ENCODE data around the gene DLG2. TPM values are rescaled to one million over a fixed set of nuclear protein-coding genes. Genes with fewer than 3 reads are reported as not detected.

The DLG2 gene
- total RNA-seq, 1 experiment from 2014 or later = 0.17 TPM

DNA sequence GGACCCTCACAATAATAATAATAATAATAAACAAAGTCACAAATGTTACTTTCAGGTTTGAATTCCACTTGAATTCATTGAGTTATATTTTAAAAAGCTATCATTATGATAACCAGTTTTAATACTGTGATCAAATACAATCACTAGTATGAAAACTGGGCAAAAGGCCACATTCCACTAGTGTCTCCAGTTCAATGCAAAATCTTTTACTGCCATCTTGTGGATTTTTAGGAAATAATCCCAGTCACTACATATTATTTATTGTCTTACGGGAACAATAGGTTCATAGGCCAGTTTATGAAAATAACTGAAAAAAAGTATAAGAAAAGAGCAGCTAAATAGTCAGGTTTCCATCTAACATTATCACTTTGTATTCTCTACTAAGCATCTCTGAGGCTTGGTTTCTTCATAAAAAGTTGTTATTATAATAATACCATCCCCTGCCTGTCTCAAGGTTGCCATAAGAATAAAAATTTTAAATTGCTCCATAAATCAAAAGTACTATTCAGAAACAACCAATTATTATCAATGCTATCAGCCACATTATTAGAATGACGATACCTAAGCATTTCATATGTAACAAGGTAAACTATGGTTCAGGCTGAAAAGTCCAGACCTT lies 1807.1 kb downstream of the DLG2 start:
- DNase-seq (ENCODE audit: low read depth) = peak; percentile 55

DNA sequence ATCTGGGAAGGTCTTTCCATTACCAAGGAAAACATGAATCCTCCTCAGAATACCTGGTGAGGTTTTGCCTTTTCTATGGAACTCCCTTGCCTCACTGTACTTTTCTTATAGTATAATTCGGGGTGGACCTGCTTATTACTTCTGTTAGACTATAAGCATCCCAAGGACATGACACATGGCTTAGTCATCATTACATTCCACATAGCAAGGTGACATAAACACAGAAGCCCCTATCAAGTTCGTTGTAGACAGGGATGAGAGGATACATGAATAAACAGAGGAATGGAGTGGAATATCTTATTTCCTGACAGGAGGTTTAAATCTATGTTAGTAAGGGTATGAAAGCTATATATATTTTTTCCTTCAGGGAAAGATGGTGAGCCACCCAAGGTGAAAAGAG lies 1808.8 kb downstream of the DLG2 start:
- DNase-seq (ENCODE audit: low read depth) = peak; percentile 6

DNA sequence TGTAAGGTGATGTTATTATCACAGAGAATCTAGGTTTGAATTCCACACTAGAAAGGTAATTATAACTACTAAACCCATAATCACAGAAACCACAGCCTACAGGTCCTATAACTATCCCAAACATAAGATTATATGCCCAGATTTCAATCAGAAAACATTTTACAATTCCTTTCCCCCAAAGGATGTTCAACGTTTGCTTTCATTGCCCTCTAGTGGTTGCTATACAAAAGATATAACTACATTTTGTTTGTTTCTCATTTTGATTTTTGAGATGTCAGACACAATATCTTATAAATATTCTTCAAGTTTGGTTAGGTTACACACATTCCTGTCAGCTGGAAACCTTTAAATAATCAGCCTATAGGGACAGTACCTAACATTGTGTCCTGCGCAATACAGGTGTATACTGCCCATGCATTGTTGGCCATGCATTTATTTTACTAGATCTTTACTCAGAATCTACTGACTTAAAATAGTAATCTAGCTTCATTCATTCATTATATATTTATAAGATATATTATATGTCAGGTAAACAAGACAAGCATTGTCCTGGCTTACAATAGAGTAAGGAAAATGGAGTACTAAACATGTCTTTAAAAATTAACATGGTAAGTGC lies 1810.5 kb downstream of the DLG2 start:
- DNase-seq (ENCODE audit: low read depth) = peak; percentile 6

DNA sequence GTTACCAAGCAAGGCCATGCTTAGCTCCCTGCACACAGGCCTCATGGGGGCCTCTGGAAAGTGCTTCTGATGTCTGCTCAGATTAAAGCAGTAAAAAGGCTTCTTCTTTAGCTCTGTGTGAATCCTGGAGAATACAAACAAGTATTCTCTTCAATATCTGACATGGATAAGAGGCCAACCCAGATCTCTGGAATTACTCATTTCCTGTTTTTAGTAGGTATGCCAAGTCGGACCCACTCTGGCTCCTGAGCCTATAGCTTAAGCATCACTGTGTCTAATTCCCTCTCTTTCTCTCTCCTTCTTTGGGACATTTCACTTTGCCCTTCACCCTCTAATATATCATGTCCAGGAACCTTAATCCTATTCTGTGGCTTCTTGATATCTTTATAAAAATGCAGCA lies 1811.4 kb downstream of the DLG2 start:
- DNase-seq (ENCODE audit: low read depth) = no peak

GRCh38 chr11:83813296-83813695 lies 1813.8 kb downstream of the DLG2 start:
- no peak for DNase-seq (ENCODE audit: low read depth)

GRCh38 chr11:83809274-83809673 lies 1817.9 kb downstream of the DLG2 start:
- DNase-seq (ENCODE audit: low read depth) = no peak

DNA sequence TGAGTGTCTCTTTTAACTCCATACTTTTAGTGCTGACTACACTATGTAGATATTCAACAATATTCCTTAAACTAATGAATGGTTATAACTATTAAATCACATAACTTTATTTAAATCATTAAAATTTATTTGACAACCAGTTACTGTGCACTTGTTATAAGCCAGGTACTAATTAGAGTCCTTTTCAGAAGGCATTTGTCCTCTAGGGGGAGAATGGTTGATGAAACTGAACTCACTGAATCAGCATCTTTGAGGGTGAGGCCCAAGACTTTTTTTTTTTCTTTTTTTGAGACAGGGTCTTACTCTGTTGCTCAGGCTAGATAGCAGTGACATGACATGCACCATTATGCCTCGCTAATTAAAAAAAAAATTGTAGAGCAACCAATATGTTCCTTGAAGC lies 1825.3 kb downstream of the DLG2 start:
- DNase-seq (ENCODE audit: low read depth) = no peak

GRCh38 chr11:83793310-83793709 lies 1833.8 kb downstream of the DLG2 start:
- DNase-seq (ENCODE audit: low read depth) = no peak

DNA sequence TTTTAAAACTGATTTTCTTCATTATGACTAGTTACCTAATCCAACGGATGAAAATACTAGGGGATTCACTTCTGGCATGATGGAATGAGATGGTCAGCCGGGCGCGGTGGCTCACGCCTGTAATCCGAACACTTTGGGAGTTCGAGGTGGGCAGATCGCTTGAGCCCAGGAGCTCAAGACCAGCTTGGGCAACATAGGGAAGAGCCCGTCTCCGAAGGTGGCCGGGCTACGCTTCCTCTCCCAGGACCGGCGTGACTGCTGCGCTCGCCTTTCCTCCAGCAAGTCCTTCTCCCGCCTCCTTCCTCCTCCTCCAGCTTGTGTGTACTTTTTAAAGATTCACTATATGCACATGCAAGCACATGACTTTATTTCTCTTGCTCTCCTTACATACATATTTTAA lies 1835.6 kb downstream of the DLG2 start:
- DNase-seq (ENCODE audit: low read depth) = no peak

DNA sequence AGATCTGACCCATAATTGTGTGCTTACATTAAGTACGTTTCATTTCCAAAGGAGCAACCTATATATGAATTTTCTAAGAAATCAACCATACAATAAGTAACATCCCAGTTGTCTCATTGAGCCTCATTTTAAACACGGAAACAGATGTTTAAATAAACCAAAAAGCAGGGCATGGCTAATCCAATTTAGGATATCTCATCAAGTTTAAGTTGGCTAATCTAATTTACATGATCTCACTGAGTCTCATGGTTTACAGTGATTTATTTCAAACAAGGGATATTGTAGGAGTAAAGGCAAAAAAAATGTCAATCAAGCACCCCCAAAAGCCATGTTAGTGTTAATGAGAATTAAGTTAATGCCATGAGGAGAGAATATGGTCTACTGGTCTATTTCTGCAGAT lies 1841.2 kb downstream of the DLG2 start:
- no peak for DNase-seq (ENCODE audit: low read depth)

- DNase-seq (ENCODE audit: low read depth) = no peak
Observed at GRCh38 chr11:83784419-83784818, 1842.7 kb downstream of the DLG2 start.

DNA sequence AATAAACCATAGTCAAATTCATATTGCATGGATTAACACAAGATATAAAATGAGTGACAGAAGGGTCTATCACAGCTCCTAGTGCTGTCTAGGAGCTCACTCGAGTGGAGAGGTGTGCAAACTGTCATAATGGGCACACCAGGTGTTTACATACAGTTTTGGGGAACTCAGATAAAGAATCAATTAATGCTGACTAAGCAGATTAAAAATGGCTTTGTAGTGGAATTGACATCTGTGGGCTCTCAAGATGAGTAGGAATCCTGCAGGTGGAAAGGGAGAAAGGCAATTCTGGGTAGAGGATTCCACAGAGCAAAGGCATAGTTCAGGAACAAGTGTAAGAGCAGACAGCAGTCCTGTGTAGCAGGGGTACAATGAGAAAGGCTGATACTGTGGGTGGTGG lies 1844.8 kb downstream of the DLG2 start:
- no peak for DNase-seq (ENCODE audit: low read depth)

DNA sequence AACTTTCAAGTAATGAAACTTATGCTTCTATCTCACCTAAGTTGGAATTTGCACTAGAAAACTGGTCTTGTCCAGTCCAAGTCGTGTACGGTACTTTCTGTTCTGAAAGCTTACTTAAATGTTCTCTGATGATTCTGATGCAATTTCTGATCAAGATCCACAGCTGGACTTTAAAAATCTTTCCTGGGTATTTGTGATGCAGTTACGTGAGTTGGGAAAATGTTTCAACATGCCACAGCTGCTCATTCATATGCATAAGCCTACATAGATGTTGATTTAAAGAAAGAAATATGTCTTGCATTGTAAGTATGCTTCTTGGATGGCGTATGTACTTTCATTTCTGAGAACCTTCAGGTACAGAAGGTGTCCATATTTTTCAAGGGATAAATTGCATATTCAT lies 1847.3 kb downstream of the DLG2 start:
- DNase-seq (ENCODE audit: low read depth) = no peak

DNA sequence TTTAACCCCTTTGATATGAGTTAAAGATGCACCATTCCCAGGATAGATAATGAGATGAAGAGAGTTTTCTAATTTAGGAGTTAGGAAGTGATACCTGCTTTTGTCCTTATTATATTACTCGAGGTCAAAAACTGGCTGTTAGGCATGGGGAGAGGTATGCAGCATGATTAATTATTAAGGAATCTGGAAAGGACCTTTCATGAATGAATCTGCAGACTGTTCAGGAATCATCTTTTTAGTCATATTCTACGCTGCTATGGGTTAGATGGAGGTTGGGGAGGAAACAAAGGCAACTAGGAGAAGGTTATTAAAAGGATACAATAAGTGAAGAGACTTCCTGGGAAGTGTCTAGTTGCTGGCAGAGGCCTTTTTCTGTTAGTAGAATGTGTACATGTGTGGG lies 1848.5 kb downstream of the DLG2 start:
- no peak for DNase-seq (ENCODE audit: low read depth)

DNA sequence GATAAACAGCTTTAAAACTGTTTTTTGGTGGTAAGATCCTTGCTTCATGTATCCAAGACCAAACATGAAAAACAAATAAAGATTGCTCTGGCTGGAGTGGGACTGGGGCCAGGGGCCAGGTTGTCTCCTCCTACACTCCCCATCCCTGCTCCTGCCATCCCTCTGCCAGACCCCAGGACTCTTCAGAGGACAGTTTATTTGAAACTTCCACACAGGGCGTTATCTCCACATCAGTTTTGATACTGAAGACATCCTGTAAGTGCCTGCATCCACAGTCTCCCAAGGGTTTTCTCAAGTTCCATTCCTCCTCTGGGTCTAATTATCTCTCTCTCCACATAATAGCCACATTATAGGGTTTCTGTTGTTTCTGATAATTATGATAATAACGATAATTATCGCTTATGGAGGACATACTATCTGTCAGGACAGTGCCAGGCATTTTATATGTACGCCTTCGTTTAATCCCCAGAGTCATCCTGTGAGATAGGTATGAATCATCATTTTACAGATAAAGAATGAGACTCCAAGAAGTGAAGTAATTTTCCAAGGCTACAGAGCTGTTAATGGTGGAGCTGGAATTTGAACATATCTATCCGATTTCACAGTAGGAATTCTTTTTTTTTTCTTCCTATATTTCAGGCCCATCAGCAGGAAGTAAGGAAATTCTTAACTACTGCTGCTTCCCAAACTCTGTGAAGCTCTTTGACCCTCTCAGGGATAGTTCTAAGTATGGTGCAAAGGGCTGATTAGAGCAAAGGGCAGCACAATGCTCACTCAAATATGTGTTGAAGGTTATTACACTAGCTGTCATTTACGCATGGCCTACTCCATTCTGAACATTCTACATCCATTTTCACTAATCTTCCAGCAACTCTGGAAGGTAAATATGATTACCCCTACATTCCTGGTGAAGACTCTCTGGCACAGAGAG lies 1852.9 kb downstream of the DLG2 start:
- DNase-seq (ENCODE audit: low read depth) = peak; percentile 2

- no peak for DNase-seq (ENCODE audit: low read depth)
Observed at GRCh38 chr11:83768489-83768888, 1858.7 kb downstream of the DLG2 start.

DNA sequence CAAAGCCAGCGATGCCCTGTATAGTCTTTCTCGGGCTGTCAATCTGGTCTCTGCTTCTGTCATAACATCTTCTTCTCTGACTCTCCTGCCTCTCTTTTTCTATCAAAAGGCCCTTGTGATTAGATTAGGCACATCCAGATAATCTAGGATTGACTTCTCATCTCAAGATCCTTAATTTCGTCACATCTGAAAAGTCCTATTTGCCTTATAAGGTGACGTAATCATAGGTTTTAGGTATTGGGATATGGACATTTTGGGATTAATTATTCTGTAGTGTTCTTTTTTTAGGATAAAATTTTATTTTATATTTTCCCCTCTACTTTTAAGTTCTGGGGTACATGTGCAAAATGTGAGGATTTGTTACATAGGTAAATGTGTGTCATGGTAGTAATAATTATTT lies 1860.2 kb downstream of the DLG2 start:
- no peak for DNase-seq (ENCODE audit: low read depth)

GRCh38 chr11:83764643-83765042 lies 1862.5 kb downstream of the DLG2 start:
- no peak for DNase-seq (ENCODE audit: low read depth)

GRCh38 chr11:83760932-83761331 lies 1866.2 kb downstream of the DLG2 start:
- no peak for DNase-seq (ENCODE audit: low read depth)

DNA sequence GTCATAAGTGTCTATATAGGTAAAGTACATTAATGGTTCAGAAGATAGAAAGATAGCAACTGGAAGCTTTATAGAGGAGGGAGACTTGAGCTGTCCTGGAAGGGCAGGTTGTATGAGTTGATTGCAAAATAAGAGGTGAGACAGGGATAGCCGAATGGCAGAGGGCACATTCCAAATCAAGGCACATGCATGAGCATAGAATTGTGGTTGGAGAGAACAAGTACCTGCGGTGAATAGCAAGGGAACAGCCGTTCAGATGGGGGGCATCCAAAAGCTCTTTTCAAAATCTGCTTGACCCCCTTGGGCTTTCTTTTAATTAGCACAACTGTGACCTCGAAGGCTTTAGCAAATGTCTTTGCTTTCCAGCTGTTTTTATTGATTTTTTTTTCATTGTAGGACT lies 1868.0 kb downstream of the DLG2 start:
- DNase-seq (ENCODE audit: low read depth) = no peak

- DNase-seq (ENCODE audit: low read depth) = no peak
Observed at GRCh38 chr11:83751041-83751440, 1876.1 kb downstream of the DLG2 start.

- DNase-seq (ENCODE audit: low read depth) = no peak
Observed at GRCh38 chr11:83746921-83747585, 1880.1 kb downstream of the DLG2 start.

Measured in LHCN-M2 (cell line).